Caki2 (cell line): Measurements from ENCODE around the gene TMEM269. TPM values are rescaled to one million over a fixed set of nuclear protein-coding genes. Genes with fewer than 3 reads are reported as not detected.

Source experiments
- DNase-seq: peaks from one replicate; pipeline ENCODE4 v3.0.0-alpha.2; 2015; ENCODE audit warnings: low read depth
- in situ Hi-C: cut with HindIII; loops from 2 replicates; pipeline ENCODE4 v1.10.0; 2016; ENCODE audit warnings: low sequenced_read_pairs, low pct_unique_long_range_greater_than_20kb, mixed read lengths
- total RNA-seq: library from RNA; depleted of rRNA; stranded (reverse); fragments of >200 nt; shearing (Covaris generic); gene quantifications from 2 replicates; pipeline ENCODE4 v1.2.3, GENCODE V29; 2014; ENCODE audit warnings: low replicate concordance; rRNA removed

Gene TMEM269
- total RNA-seq, 1 experiment from 2014 or later = 0.10 TPM

- in situ Hi-C loops = no loop called here
- no peak for DNase-seq
Observed at GRCh38 chr1:42835422-42835821, 50.6 kb downstream of the TMEM269 start.

GRCh38 chr1:42837709-42838108, 52.9 kb downstream of the TMEM269 start:
- no peak for DNase-seq
- in situ Hi-C loops = no loop called here

- DNase-seq = no peak
- in situ Hi-C loops = no loop called here
Observed at GRCh38 chr1:42838482-42839190, 53.8 kb downstream of the TMEM269 start.

GRCh38 chr1:42841010-42841409, 56.2 kb downstream of the TMEM269 start:
- no peak for DNase-seq
- in situ Hi-C loops = no loop called here

GRCh38 chr1:42841440-42842147, 56.8 kb downstream of the TMEM269 start:
- in situ Hi-C loops = no loop called here
- no peak for DNase-seq

- peak; percentile 79 for DNase-seq
- in situ Hi-C loops = no loop called here
Observed at GRCh38 chr1:42844592-42845140, 59.9 kb downstream of the TMEM269 start.

GRCh38 chr1:42845193-42845592, 60.4 kb downstream of the TMEM269 start:
- in situ Hi-C loops = no loop called here
- DNase-seq = no peak

GRCh38 chr1:42845866-42846256, 61.1 kb downstream of the TMEM269 start:
- in situ Hi-C loops = no loop called here
- DNase-seq = no peak

- in situ Hi-C loops = no loop called here
- peak; percentile 94 for DNase-seq
Observed at GRCh38 chr1:42846257-42847110, 61.7 kb downstream of the TMEM269 start, which contains the start of gene ZNF691. TSS of gene ZNF691 (plus strand) at chr1:42846613. CDS start at chr1:42849659, 3,046 bp downstream.

- in situ Hi-C loops = no loop called here
- DNase-seq = no peak
Observed at GRCh38 chr1:42847111-42847595, 62.4 kb downstream of the TMEM269 start.

GRCh38 chr1:42847721-42848460, 63.1 kb downstream of the TMEM269 start:
- in situ Hi-C loops = no loop called here
- DNase-seq = no peak

- DNase-seq = no peak
- in situ Hi-C loops = no loop called here
Observed at GRCh38 chr1:42848823-42849537, 64.2 kb downstream of the TMEM269 start.

GRCh38 chr1:42849944-42850343, 65.2 kb downstream of the TMEM269 start:
- in situ Hi-C loops = no loop called here
- DNase-seq = no peak

Other genes starting within 250 kb of the TMEM269 start
- gene PPIH, start 126.6 kb upstream of the TMEM269 start, total RNA-seq = 75.8 and 115 TPM in 2 replicates
- gene YBX1, start 102.6 kb upstream of the TMEM269 start, total RNA-seq = 855 and 996 TPM in 2 replicates
- not detected in 2 replicates for gene CLDN19, start 44.8 kb upstream of the TMEM269 start, total RNA-seq
- 51.4 and 54.4 TPM in 2 replicates for gene P3H1, start 18.0 kb upstream of the TMEM269 start, total RNA-seq
- 0.57 and 1.8 TPM in 2 replicates for gene C1orf50, start 17.7 kb upstream of the TMEM269 start, total RNA-seq
- gene ERMAP, start 32.1 kb downstream of the TMEM269 start, total RNA-seq = 2.1 and 20.1 TPM in 2 replicates
- 22.7 and 25.1 TPM in 2 replicates for gene SVBP, start 32.4 kb downstream of the TMEM269 start, total RNA-seq
- 12.4 and 23.2 TPM in 2 replicates for gene ZNF691, start 61.6 kb downstream of the TMEM269 start, total RNA-seq
- gene SLC2A1, start 173.9 kb downstream of the TMEM269 start, total RNA-seq = 549 and 560 TPM in 2 replicates